ENCODE data around the gene EVX2. TPM values are rescaled to one million over a fixed set of nuclear protein-coding genes. Genes with fewer than 3 reads are reported as not detected.

The EVX2 gene
- total RNA-seq, 4 donors from 2014 or later: 0.16 TPM; not detected in 3

GRCh38 chr2:176085120-176085788, 1.5 kb upstream of the EVX2 start:
- no peak for TF ChIP-seq CTCF (IDR thresholded peaks at IDR 0.05; ENCODE audit: low read depth)

- no peak for TF ChIP-seq CTCF (IDR thresholded peaks at IDR 0.05; ENCODE audit: low read depth)
Observed at GRCh38 chr2:176084611-176085119, 903 bp upstream of the EVX2 start.

GRCh38 chr2:176082824-176083751, 674 bp downstream of the EVX2 start:
- no peak for TF ChIP-seq CTCF (IDR thresholded peaks at IDR 0.05; ENCODE audit: low read depth)

- TF ChIP-seq CTCF (IDR thresholded peaks at IDR 0.05; ENCODE audit: low read depth): no peak
Observed at GRCh38 chr2:176082525-176082823, 1.3 kb downstream of the EVX2 start.

GRCh38 chr2:176081837-176082524, 1.8 kb downstream of the EVX2 start:
- TF ChIP-seq CTCF (IDR thresholded peaks at IDR 0.05; ENCODE audit: low read depth): no peak

- TF ChIP-seq CTCF (IDR thresholded peaks at IDR 0.05; ENCODE audit: low read depth): no peak
Observed at GRCh38 chr2:176081376-176081836, 2.4 kb downstream of the EVX2 start.

Measured in subcutaneous adipose tissue (tissue), 4 donors.